A549 (cell line): Measurements from ENCODE around the gene SUGCT. TPM values are rescaled to one million over a fixed set of nuclear protein-coding genes. Genes with fewer than 3 reads are reported as not detected.

ENCODE experiments used
- ATAC-seq, 2 experiments: fragments of 200-7000 bp in 1 of 2; fragments of >200 bp in 1 of 2; cut with Nextera tagmentation in 1 of 2; cut with Tn5 transposase in 1 of 2; 3 replicates each; pipeline versions ENCODE4 v1.8.0 to v1.9.1; 2018 to 2020; ENCODE audit warnings: mild to moderate bottlenecking in 1 of 2, moderate library complexity in 1 of 2
- CTCF ChIA-PET: fragments of 300-600 bp; sonication (Branson Sonifier 250); formaldehyde crosslinking; extraction: SDS; loops from one replicate; lab custom pipeline; 2021; ENCODE audit warnings: antibody characterized with exemption, inconsistent platforms; lab: Yijun Ruan, JAX
- POLR2A ChIA-PET: fragments of 350-600 bp; formaldehyde crosslinking; extraction: SDS; loops from one replicate; lab custom pipeline; 2021; ENCODE audit warnings: antibody characterized with exemption, inconsistent platforms; lab: Yijun Ruan, JAX
- DNase-seq, 2 experiments: peaks; one replicate each; pipeline versions ENCODE4 v3.0.0 to v3.0.0-alpha.2; 2011 to 2016; ENCODE audit warnings: low read depth in 1 of 2, low spot score in 1 of 2
- FAIRE-seq: peaks from 2 replicates; lab custom pipeline; 2011; peaks lifted over from hg19 to GRCh38; lab: Jason Lieb, UNC
- H3K27ac ChIP-seq, 2 experiments: fragments of >200 bp; sonication (Bioruptor Twin); formaldehyde crosslinking; 3 replicates each; pipeline ENCODE4 v1.5.1; 2016 to 2017
- H3K4me1 ChIP-seq: fragments of >200 bp; sonication (Bioruptor Twin); formaldehyde crosslinking; 3 replicates; pipeline ENCODE4 v1.6.1; 2016
- H3K4me2 ChIP-seq: fragments of >200 bp; sonication (Bioruptor Twin); formaldehyde crosslinking; 3 replicates; pipeline ENCODE4 v1.6.1; 2016
- H3K4me3 ChIP-seq: fragments of >200 bp; sonication (Bioruptor Twin); formaldehyde crosslinking; 3 replicates; pipeline ENCODE4 v1.5.1; 2016
- H3K9me3 ChIP-seq: fragments of >200 bp; sonication (Bioruptor Twin); formaldehyde crosslinking; 3 replicates; pipeline ENCODE4 v1.6.1; 2016
- CHD2 ChIP-seq: fragments of 150-350 bp; IDR thresholded peaks from 2 replicates; pipeline ENCODE4 v1.6.1; 2014; ENCODE audit warnings: low read length; ENCODE audit not compliant: partially characterized antibody
- EHF ChIP-seq: fragments of 250-450 bp; sonication (Bioruptor Pico); IDR thresholded peaks from 2 replicates; pipeline ENCODE4 v1.5.0; 2020; ENCODE audit warnings: mild to moderate bottlenecking
- FOSL2 ChIP-seq, 2 experiments: fragments of 450-650 bp in 1 of 2; fragments of >200 bp in 1 of 2; sonication (Bioruptor Twin) in 1 of 2; formaldehyde crosslinking; IDR thresholded peaks; 2 replicates each; pipeline versions ENCODE4 v1.5.0 to v1.6.1; 2016 to 2020; ENCODE audit warnings: mild to moderate bottlenecking in 1 of 2, moderate library complexity in 1 of 2
- FOXS1 ChIP-seq: fragments of 250-450 bp; sonication (Bioruptor Pico); IDR thresholded peaks from 2 replicates; pipeline ENCODE4 v1.5.0; 2020; ENCODE audit warnings: mild to moderate bottlenecking, moderate library complexity
- GATA3 ChIP-seq: IDR thresholded peaks from 2 replicates; pipeline ENCODE4 v1.6.1; 2012; ENCODE audit warnings: borderline replicate concordance
- JUNB ChIP-seq: fragments of >200 bp; sonication (Bioruptor Twin); formaldehyde crosslinking; IDR thresholded peaks from 2 replicates; pipeline ENCODE4 v1.6.1; 2016
- KDM1A ChIP-seq: fragments of 200-600 bp; sonication (generic); IDR thresholded peaks from 2 replicates; pipeline ENCODE4 v1.6.1; 2016; ENCODE audit warnings: low read depth, mild to moderate bottlenecking
- KDM5A ChIP-seq: fragments of 200-600 bp; sonication (generic); IDR thresholded peaks from 2 replicates; pipeline ENCODE4 v1.6.1; 2016; ENCODE audit warnings: antibody characterized with exemption, mild to moderate bottlenecking
- MAFK ChIP-seq: fragments of 450-650 bp; IDR thresholded peaks from 2 replicates; pipeline ENCODE4 v1.6.1; 2014; ENCODE audit not compliant: partially characterized antibody
- MAX ChIP-seq: IDR thresholded peaks from 2 replicates; pipeline ENCODE4 v1.6.1; 2012
- MYC ChIP-seq: IDR thresholded peaks from 2 replicates; pipeline ENCODE4 v1.6.1; 2012; ENCODE audit warnings: mild to moderate bottlenecking, inconsistent platforms, low read length, improper control_type of control experiment, borderline replicate concordance
- NPAS2 ChIP-seq: fragments of 250-450 bp; sonication (Bioruptor Pico); IDR thresholded peaks from 2 replicates; pipeline ENCODE4 v1.8.0; 2022; ENCODE audit warnings: mild to moderate bottlenecking, moderate library complexity, borderline replicate concordance
- NR3C1 ChIP-seq: fragments of >200 bp; sonication (Bioruptor Twin); formaldehyde crosslinking; IDR thresholded peaks from 3 replicates; pipeline ENCODE4 v1.6.1; 2017
- PBX3 ChIP-seq: IDR thresholded peaks from 2 replicates; pipeline ENCODE4 v1.6.1; 2012
- PHF8 ChIP-seq: fragments of 200-600 bp; sonication (generic); IDR thresholded peaks from 2 replicates; pipeline ENCODE4 v1.6.1; 2016; ENCODE audit warnings: low read depth, mild to moderate bottlenecking, antibody characterized with exemption, moderate library complexity, borderline replicate concordance
- POLR2AphosphoS2 ChIP-seq: conservative IDR thresholded peaks from 2 replicates; pipeline ENCODE4 v1.6.1; 2012; ENCODE audit warnings: low read length, improper control_type of control experiment, inconsistent platforms
- REST ChIP-seq: fragments of 200-600 bp; sonication (generic); IDR thresholded peaks from 2 replicates; pipeline ENCODE4 v1.6.1; 2016; ENCODE audit warnings: antibody characterized with exemption, mild to moderate bottlenecking, moderate library complexity
- RFX5 ChIP-seq: fragments of 450-650 bp; IDR thresholded peaks from 2 replicates; pipeline ENCODE4 v1.7.1; 2014; ENCODE audit warnings: antibody characterized with exemption, mild to moderate bottlenecking, moderate library complexity
- SMC3 ChIP-seq: fragments of >200 bp; sonication (Bioruptor Twin); formaldehyde crosslinking; IDR thresholded peaks from 3 replicates; pipeline ENCODE4 v1.6.1; 2018; ENCODE audit warnings: inconsistent platforms
- SREBF2 ChIP-seq: fragments of 450-650 bp; IDR thresholded peaks from 2 replicates; pipeline ENCODE4 v1.6.1; 2014; ENCODE audit warnings: mild to moderate bottlenecking, moderate library complexity
- ZC3H11A ChIP-seq: fragments of 450-650 bp; IDR thresholded peaks from 2 replicates; pipeline ENCODE4 v1.6.1; 2014; ENCODE audit warnings: antibody characterized with exemption, mild to moderate bottlenecking
- ZNF302 ChIP-seq: fragments of 250-450 bp; sonication (Bioruptor Pico); IDR thresholded peaks from 2 replicates; pipeline ENCODE4 v1.9.0; 2021; ENCODE audit warnings: inconsistent platforms, mild to moderate bottlenecking, moderate library complexity
- ZSCAN20 ChIP-seq: fragments of 250-450 bp; sonication (Bioruptor Pico); IDR thresholded peaks from 2 replicates; pipeline ENCODE4 v1.8.0; 2022; ENCODE audit warnings: mild to moderate bottlenecking, moderate library complexity
- WGBS: methylation state at CpG from one replicate; pipeline ENCODE4 v1.1.6; 2017; ENCODE audit errors: missing lambda C conversion rate; 5-methylcytosine and 5-hydroxymethylcytosine counted together
- polyA plus RNA-seq, 4 experiments: library from polyadenylated mRNA; depleted of rRNA in 3 of 4; stranded (reverse); fragments of >200 nt; fragmentation: RNase III in 1 of 4; extraction: RNeasy Plus Mini Kit Qiagen cat#74134 plus additional on column Dnase treatment in 1 of 4; gene quantifications; 2 replicates in 3 of 4; 3 replicates in 1 of 4; pipeline ENCODE4 v1.2.3, GENCODE V29; 2011 to 2017
- TF ChIP-seq, protein P1 (sequence below): fragments of 150-350 bp; IDR thresholded peaks from 2 replicates; pipeline ENCODE4 v1.6.1; 2014; ENCODE audit warnings: low read depth, mild to moderate bottlenecking, low read length
- TF ChIP-seq, protein P2 (sequence below): fragments of 450-650 bp; IDR thresholded peaks from 2 replicates; pipeline ENCODE4 v1.6.1; 2014; ENCODE audit warnings: antibody characterized with exemption

Gene SUGCT
- polyA plus RNA-seq, 2 of the 4 experiments (the other 2 are of a cell fraction), result 1.4 to 1.6 TPM

GRCh38 chr7:40833191-40833887, 698.5 kb downstream of the SUGCT start:
- H3K9me3 ChIP-seq, result no peaks in the 10 kb centered on the region
- H3K4me2 ChIP-seq, result no peak overlapping the region
- ATAC-seq (no peak), FAIRE-seq (no peak), DNase-seq (no peak)
- POLR2A ChIA-PET, result no interaction called here
- TF ChIP-seq CHD2, result no peak
- TF ChIP-seq KDM1A, result no peak
- no peak for TF ChIP-seq FOXS1
- no peak for TF ChIP-seq ZSCAN20 (CRISPR knock-in tag)
- TF ChIP-seq NR3C1, result no peak
- TF ChIP-seq SREBF2, result no peak
- no peak for TF ChIP-seq SMC3
- TF ChIP-seq POLR2AphosphoS2, result no peak
- TF ChIP-seq PBX3, result no peak
- no peak for TF ChIP-seq MAFK
- TF ChIP-seq GATA3, result no peak
- WGBS, result under 1% methylated on average over 3 of the region's 3 CpGs
- H3K27ac ChIP-seq, result no peak overlapping the region
- CTCF ChIA-PET, result interaction anchor here (0.6 to 1.7 kb wide), 4 partner anchors 35 to 872 kb away, joined by 3 to 5 read pairs (median 4); no protein-coding TSS in a partner anchor
- H3K4me1 ChIP-seq, result no peaks in the 10 kb centered on the region
- H3K4me3 ChIP-seq, result no peak overlapping the region

GRCh38 chr7:40833888-40834234, 699.1 kb downstream of the SUGCT start:
- ATAC-seq (no peak), FAIRE-seq (no peak)
- Histone ChIP-seq H3K4me1 (no peaks in the 10 kb centered on the region), H3K4me3 (no peak overlapping the region)
- TF ChIP-seq NPAS2, result no peak
- TF ChIP-seq ZSCAN20 (CRISPR knock-in tag), result no peak
- TF ChIP-seq, protein P1, sequence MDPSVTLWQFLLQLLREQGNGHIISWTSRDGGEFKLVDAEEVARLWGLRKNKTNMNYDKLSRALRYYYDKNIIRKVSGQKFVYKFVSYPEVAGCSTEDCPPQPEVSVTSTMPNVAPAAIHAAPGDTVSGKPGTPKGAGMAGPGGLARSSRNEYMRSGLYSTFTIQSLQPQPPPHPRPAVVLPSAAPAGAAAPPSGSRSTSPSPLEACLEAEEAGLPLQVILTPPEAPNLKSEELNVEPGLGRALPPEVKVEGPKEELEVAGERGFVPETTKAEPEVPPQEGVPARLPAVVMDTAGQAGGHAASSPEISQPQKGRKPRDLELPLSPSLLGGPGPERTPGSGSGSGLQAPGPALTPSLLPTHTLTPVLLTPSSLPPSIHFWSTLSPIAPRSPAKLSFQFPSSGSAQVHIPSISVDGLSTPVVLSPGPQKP, result no peak
- no peak for TF ChIP-seq REST
- no peak for TF ChIP-seq FOSL2 (IDR thresholded peaks at IDR 0.05)
- TF ChIP-seq FOSL2 (CRISPR knock-in tag; IDR thresholded peaks at IDR 0.05), result no peak
- TF ChIP-seq KDM5A, result no peak
- no peak for TF ChIP-seq MAX
- no peak for TF ChIP-seq ZNF302 (CRISPR knock-in tag)
- no peak for TF ChIP-seq ZC3H11A
- TF ChIP-seq PHF8, result no peak
- TF ChIP-seq, protein P2, sequence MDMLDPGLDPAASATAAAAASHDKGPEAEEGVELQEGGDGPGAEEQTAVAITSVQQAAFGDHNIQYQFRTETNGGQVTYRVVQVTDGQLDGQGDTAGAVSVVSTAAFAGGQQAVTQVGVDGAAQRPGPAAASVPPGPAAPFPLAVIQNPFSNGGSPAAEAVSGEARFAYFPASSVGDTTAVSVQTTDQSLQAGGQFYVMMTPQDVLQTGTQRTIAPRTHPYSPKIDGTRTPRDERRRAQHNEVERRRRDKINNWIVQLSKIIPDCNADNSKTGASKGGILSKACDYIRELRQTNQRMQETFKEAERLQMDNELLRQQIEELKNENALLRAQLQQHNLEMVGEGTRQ, result no peak
- no peak for TF ChIP-seq SMC3
- no peak for TF ChIP-seq MYC
- no peak for TF ChIP-seq RFX5
- no peak for TF ChIP-seq EHF
- TF ChIP-seq PBX3, result no peak
- no peak for TF ChIP-seq JUNB
- TF ChIP-seq, all 56 proteins: peak for 0
- no peaks in the 10 kb centered on the region for H3K9me3 ChIP-seq
- H3K4me2 ChIP-seq, result no peak overlapping the region
- CTCF ChIA-PET, result interaction anchor here (0.6 to 1.8 kb wide), 5 partner anchors 16 to 871 kb away, joined by 3 to 5 read pairs (median 3); no protein-coding TSS in a partner anchor
- WGBS, result 2% methylated on average over 2 of the region's 2 CpGs
- no peak for DNase-seq
- no peak overlapping the region for H3K27ac ChIP-seq
- POLR2A ChIA-PET, result no interaction called here
